Measurements from ENCODE around the gene TXNDC15.
A peak's percentile ranks its signal among the peaks of the same experiment; 100 is the strongest.

TXNDC15 gene

DNA sequence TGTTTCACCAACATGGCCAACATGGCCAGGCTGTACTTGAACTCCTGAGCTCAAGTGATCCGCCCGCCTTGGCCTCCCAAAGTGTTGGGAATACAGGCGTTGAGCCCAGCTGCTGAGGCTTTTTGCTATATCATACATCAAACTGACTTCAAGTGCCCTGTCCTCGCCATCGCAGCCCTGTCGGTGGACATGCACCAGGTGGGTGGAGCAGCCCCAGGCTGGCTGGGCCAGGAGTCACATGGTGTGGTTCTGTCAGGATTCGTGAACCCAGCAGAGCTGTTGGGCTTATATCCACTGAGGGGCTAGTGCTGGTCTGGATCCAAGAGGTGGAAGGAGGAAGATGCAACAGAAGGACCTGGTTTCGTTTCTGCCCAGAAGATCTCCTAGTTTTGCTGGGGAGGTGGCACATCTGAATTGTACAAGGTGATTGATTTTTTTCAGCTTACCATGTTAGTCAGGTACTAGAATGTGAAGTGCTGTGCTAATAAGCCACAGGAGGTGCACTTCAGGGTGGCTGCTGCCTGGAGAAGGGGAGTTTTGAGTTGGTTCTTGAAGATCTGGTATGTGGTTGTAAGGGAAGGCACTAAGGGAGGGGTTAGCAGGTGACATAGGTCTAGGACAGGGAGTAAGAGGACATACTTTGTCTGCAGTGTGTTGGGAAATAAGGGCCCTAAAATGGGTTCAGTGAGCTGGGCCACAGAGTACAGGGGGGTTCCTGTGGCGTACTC lies 46.8 kb downstream of the TXNDC15 start:
- no peak for DNase-seq

DNA sequence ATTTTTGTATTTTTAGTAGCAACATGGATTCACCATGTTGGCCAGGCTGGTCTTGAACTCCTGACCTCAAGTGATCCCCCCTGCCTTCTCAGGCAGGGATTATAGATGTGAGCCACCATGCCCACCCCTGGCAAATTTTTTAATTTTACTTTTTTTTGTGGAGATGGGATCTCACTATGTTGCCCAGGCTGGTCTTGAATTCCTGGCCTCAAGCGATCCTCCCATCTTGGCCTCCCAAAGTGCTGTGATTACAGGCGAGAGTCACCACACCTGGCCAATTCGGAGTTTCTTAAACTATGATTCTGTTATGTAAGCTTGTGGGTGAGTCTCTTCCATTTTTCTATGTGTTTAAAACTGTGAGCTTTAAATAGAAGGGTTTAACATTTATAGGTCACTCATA lies 58.3 kb downstream of the TXNDC15 start:
- DNase-seq, result no peak

DNA sequence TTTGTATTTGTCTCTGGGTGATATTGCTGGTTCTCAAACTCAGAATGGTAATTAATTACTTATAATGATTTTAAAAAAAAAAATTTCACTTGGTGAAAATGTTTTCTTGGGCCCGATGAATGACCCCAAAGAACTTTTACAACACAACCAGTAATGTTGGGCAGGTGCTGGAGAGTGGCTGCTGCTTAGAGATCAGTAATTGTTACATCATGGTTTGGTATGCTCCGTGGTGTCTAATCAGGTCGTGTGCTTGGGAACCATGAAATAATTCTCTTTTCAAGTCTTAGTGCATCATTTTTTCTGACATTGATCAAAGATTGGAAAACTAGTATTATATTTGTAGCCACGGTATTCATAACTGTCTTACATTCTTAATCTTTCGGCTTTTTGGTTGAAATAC lies 60.0 kb downstream of the TXNDC15 start:
- DNase-seq, result no peak

DNA sequence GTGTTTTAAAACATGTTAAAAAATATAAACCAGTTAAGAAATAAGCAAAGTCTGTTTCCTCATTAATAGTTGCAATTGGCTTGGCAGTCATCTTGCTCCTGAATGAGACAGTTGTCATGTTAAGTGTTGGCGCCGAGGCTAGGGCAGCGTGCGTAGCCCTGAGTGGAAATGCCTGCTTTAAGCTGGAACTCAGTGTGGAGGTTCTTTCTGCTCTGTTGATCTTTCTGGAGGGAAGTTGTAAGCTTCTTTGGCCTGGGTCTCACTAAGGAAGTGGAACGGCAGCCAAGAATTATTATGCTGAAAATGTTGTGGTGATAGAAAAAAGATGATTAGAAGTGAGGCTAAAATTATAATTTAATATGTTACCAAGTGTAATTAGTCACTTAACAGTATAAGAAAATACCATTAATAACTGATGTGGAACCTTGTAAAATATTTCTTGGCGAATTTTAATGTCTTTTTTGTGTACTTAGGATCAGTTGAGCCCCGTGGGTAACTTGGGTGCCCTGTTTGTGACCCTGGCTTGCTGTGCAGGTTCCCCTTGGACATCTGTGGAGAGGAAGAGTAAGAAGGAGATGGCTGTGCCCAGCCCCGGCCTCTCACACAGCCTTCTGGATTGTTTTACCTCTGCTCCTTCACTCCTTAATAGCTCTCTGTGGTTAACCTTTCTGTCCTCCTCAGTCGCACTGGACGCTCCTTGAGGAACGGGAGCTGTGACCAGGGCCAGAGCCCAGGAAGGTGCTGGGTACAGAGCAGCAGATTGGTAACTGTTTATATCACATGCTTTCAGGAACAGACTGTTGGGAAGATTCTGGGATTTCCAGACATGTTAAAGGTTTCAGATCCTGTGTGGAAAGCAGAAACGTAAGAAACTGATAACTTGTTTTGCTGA lies 61.8 kb downstream of the TXNDC15 start:
- DNase-seq, result no peak

DNA sequence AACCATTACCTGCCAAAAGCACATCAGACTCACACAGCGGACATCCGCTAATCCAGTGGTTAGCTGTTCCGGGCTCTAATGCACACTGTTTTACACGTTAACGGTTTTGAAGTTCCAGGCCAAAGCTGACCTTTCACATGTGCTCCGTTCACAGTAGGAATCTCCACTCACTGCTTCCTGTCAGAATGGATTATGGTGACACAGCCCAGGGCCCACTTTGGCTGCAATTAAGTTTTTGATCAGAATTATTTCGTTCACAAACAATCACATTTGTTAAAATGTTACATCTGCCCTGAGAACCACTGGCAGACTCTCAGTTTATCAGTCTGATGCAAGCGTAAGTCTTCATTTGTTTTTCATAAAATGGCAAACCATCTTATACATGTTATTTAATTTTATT lies 63.4 kb downstream of the TXNDC15 start:
- DNase-seq, result no peak

DNA sequence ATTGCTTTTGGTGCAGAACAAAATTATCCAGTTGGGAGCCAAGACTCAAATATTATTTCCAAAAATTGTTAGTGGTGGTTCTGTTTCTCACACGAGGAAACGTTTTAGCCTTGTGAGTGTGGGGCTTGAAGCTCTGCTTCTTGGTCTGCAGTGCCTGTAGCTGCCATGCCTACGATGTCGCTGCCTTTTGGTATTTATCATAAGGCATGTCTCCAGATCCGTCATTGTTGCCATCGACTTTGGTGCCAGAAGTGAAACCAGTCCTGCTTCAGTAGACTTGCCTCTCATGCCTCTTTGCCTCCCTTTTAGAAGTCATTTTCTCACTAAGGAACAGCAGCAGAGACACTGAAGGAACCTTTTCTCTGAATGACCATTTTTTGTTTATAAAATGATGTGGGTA lies 63.9 kb downstream of the TXNDC15 start:
- no peak for DNase-seq

DNA sequence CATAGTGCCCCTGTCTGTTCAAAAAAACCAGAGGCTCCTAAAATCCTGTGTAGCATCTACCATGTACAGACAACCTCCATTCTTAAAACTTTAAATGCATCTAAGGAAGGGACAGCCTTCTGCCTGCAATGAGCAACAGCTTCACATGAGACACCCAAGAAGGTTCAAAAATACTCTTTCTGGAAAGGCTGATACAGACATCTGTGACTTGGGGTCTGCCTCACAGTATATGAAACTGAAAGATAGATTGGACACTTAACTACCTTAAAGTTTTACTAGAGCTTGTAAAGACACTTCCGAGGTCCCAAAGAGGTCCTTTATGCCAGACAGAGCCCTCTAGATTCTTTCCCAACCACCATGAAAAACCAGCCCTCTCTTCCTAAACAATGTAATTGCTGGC lies 65.3 kb downstream of the TXNDC15 start:
- DNase-seq, result no peak

DNA sequence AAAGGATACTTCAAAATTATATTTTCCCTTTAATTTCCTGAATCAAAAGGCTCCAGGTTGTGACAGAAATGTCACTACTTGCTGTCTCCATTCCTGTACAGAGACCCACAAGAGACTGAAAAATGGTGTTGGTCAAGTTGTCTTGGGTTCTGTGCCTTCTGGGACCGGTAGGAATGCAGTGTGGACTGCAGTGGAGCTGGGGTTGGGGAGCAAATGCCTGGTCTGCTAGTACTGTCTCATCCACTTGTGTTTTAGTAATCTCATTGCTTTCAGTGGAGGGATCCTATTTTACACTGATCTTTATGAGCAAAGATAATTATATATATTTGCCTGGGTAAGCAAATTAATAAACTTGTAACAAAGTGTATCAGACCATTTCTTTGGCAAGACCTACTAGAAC lies 69.4 kb downstream of the TXNDC15 start:
- DNase-seq, result no peak

DNA sequence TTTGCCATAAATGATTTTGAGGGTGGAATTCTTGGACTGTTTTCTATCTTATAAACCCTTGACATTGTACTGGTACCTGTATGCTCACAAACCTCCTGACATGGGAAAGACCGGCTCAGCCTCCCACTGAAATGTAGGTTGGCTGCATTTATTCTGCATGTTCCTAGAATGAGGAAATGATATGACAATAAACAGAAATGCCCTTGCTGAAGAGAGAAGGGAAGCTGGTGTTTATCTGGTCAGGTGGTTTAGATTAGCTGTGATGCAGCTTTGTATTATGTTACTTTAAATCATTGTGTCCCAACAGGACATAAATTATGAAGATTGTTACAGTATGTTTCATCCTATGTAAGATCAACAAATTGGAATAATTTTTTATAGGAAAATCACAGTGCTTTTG lies 70.5 kb downstream of the TXNDC15 start:
- DNase-seq, result peak in 3 of 4 experiments; percentile 7 to 19 (median 17)

DNA sequence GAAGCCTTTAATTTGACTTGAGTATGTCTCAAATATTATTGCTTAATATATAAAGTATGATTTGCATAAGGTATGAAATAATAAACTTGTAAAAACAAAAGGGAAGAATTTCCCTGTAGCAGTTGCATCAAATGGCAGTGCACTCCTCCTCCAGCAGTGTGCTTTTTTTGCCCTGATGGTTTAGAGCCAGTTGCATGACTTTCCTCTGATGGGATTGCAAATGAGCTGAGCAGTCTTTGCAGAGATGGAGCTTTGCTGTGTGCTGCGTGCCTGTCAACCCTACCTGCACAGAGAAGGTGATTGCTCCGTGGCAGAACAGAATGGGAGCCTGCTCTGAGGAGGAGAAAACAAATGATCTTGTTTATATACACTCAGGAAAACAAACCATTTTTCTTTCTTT lies 70.9 kb downstream of the TXNDC15 start:
- no peak for DNase-seq

DNA sequence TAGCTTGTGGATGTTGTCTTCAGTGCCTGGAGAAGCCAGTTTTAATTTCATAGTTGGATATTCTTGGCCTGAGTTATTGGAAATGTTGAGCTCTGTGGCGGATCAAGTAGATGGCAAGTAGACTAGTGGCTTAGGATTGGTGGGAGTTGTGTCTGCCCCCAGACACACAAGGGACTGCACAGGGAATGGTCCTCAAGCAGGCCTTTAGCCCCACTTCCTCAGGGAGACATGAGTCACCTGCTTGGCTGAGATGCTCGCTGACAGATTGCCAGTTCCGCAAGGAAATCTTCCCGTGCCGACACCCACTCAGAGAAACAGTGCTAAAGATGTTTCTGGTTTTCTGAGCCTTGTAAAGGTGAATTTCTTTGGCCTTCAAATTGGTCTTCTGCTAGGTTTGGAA lies 74.7 kb downstream of the TXNDC15 start:
- DNase-seq, result peak in 3 of 4 experiments; percentile 2 to 8 (median 5)

DNA sequence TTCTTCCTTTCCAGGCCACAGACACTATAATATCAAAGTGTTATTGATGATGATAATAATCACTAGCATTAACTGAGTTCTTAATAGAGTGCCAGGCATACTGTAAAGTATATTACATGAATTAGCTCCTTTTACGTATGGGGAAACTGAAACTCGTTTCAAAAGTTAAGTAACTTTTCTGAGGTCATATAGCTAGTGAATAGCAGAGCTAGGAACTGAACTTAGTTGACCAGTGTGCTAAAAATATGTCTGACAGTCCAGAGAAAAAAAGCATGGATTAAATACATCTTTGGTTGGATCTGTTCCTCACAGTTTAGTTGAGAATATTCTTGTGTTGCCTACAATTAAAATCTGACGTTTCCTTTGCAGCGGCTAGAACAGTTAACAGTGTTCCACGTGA lies 75.1 kb downstream of the TXNDC15 start:
- peak in 2 of 4 experiments; percentile 3 to 5 for DNase-seq
